Subcutaneous abdominal adipose tissue (tissue), 5 donors: ENCODE measurements around the gene SAC3D1.
A peak's percentile ranks its signal among the peaks of the same experiment; 100 is the strongest.
"Not testable (repeated sequence)": the region's sequence is repeated elsewhere in the genome, so short reads cannot be mapped to it uniquely, and the experiment has no call there.

Experiments
- H3K27ac ChIP-seq: one replicate; pipeline ENCODE4 v1.7.0; 2013; ENCODE audit warnings: low read depth, mild to moderate bottlenecking, inconsistent platforms, low read length, moderate library complexity
- H3K27me3 ChIP-seq, 5 donors: one replicate each; pipeline ENCODE4 v1.7.0; 2013; ENCODE audit warnings: low read length in 5 of 5, inconsistent platforms in 1 of 5; ENCODE audit not compliant: control insufficient read depth in 5 of 5, insufficient read depth in 4 of 5
- H3K36me3 ChIP-seq, 5 donors: one replicate each; pipeline ENCODE4 v1.7.0; 2013; ENCODE audit warnings: low read length in 5 of 5; ENCODE audit not compliant: control insufficient read depth in 5 of 5, insufficient read depth in 5 of 5
- H3K4me1 ChIP-seq, 5 donors: one replicate each; pipeline ENCODE4 v1.7.0; 2013; ENCODE audit warnings: low read length in 5 of 5, mild to moderate bottlenecking in 3 of 5, moderate library complexity in 1 of 5; ENCODE audit not compliant: control insufficient read depth in 5 of 5, insufficient read depth in 5 of 5
- H3K4me3 ChIP-seq, 5 donors: one replicate each; pipeline ENCODE4 v1.7.0; 2013; ENCODE audit warnings: low read length in 5 of 5, low read depth in 1 of 5
- H3K9ac ChIP-seq, 5 donors: one replicate each; pipeline ENCODE4 v1.7.0; 2013; ENCODE audit warnings: low read length in 5 of 5, mild to moderate bottlenecking in 4 of 5, moderate library complexity in 3 of 5
- H3K9me3 ChIP-seq, 5 donors: one replicate each; pipeline ENCODE4 v1.7.0; 2013; ENCODE audit warnings: low read length in 5 of 5; ENCODE audit not compliant: control insufficient read depth in 5 of 5
- donor health status: healthy.
- donor health status: healthy.
- donor health status: healthy.
- donor health status: healthy.
- donor health status: healthy.

Gene SAC3D1

DNA sequence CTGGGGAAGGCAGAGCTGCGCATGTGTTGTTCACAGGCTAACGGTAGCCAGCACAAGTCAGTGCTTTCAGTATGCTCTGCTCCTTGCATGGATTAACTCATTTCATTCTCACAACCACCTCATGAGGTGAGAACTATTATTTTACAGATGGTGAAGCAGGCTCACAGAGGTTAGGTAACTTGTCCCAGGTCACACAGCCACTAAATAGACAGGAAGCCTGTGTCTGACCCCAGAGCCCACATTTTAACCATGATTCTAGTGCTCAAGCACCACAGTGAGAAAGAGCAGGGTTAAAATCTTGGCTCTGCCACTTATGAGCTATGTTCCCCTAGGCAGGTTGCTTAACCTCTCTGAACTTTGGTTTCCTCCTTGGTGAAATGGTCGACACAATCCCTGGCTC, 20.0 kb upstream of the SAC3D1 start:
- Histone ChIP-seq H3K9ac (no peak overlapping the region), H3K36me3 (peaks cover 0 to 39% (median 28%) of the 10 kb centered on the region in 5 donors), H3K4me3 (no peak overlapping the region)

GRCh38 chr11:65021509-65021908, 19.5 kb upstream of the SAC3D1 start:
- Histone ChIP-seq H3K4me1 (peaks cover 0 to 6% (median 3%) of the 10 kb centered on the region in 5 donors), H3K36me3 (peaks cover 0 to 39% (median 28%) of the 10 kb centered on the region in 5 donors), H3K9ac (no peak overlapping the region), H3K27ac (no peak overlapping the region), H3K9me3 (no peaks in the 10 kb centered on the region), H3K4me3 (no peak overlapping the region), H3K27me3 (no peaks in the 10 kb centered on the region)

More for the DNA sequence above, 20.0 kb upstream of the SAC3D1 start:
- H3K27ac ChIP-seq: no peak overlapping the region
- H3K4me1 ChIP-seq: peaks cover 0 to 6% (median 3%) of the 10 kb centered on the region in 5 donors
- no peaks in the 10 kb centered on the region for H3K27me3 ChIP-seq
- no peaks in the 10 kb centered on the region for H3K9me3 ChIP-seq

DNA sequence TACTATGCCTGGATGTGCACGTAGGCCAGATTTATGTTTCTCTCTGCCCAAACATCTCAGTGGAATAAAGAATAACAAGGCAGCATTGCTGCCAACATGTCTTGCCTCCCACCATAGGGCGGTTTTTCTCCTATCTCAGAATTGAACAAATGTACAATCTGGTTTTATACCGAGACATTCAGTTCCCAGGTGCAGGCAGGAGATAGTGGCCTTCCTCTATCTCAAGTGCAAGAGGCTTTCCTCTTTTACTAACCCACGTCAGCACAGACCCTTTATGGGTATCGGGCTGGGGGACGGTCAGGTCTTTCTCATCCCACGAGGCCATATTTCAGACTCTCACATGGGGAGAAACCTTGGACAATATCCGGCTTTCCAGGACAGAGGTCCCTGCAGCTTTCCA, 17.5 kb upstream of the SAC3D1 start:
- H3K4me3 ChIP-seq, H3K9ac ChIP-seq, H3K27ac ChIP-seq, H3K9me3 ChIP-seq, H3K27me3 ChIP-seq: not testable (repeated sequence)
- H3K36me3 ChIP-seq: peaks cover 0 to 31% (median 25%) of the 10 kb centered on the region in 5 donors
- peaks cover 0 to 20% (median 12%) of the 10 kb centered on the region in 5 donors for H3K4me1 ChIP-seq

GRCh38 chr11:65026810-65027209, 14.2 kb upstream of the SAC3D1 start:
- peaks cover 0 to 22% (median 12%) of the 10 kb centered on the region in 5 donors for H3K4me1 ChIP-seq
- no peaks in the 10 kb centered on the region for H3K9me3 ChIP-seq
- peak overlapping the region in 4 of 5 donors; percentile 68 to 91 (median 78) for H3K4me3 ChIP-seq
- peak overlapping the region in 2 of 5 donors; percentile 68 to 72 for H3K9ac ChIP-seq
- peak overlapping the region; percentile 81 for H3K27ac ChIP-seq
- no peaks in the 10 kb centered on the region for H3K27me3 ChIP-seq
- peaks cover 0 to 13% (median 7%) of the 10 kb centered on the region in 5 donors for H3K36me3 ChIP-seq

GRCh38 chr11:65027213-65028067, 13.6 kb upstream of the SAC3D1 start, which contains the start of gene SNX15:
Gene SNX15 (plus strand): TSS chr11:65027439. CDS start chr11:65027538, 99 bp downstream.
- Histone ChIP-seq H3K4me3 (peak within 1 kb of the TSS; percentile 74 to 91 (median 83)), H3K27ac (peak within 1 kb of the TSS; percentile 81), H3K27me3 (no peaks in the 10 kb centered on the region), H3K36me3 (peaks cover 0 to 13% (median 7%) of the 10 kb centered on the region in 5 donors), H3K9me3 (no peaks in the 10 kb centered on the region), H3K9ac (peak within 1 kb of the TSS in 4 of 5 donors; percentile 50 to 72 (median 68)), H3K4me1 (peaks cover 0 to 22% (median 12%) of the 10 kb centered on the region in 5 donors)

DNA sequence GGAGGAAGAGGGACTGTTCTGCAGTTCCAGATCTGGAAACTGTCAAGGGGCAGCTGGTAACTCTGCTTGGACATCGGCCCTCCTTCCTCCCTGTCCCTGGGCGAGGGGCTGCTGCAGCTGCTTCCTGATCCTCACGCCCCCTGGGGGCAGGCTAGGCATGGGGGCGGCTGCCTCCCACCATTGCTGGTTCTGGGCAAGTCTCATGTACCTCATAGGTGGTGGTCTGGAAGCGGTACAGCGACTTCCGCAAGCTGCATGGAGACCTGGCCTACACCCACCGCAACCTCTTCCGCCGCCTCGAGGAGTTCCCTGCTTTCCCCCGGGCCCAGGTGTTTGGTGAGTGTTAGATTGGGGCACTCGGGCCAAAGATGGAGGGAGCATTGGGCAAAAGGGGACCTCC, 8.8 kb upstream of the SAC3D1 start:
- Histone ChIP-seq H3K36me3 (peaks cover 0 to 49% (median 43%) of the 10 kb centered on the region in 5 donors), H3K4me1 (peaks cover 0 to 18% (median 13%) of the 10 kb centered on the region in 5 donors), H3K27me3 (no peaks in the 10 kb centered on the region), H3K4me3 (no peak overlapping the region), H3K27ac (no peak overlapping the region), H3K9me3 (no peaks in the 10 kb centered on the region), H3K9ac (no peak overlapping the region)

GRCh38 chr11:65034423-65034822, 6.6 kb upstream of the SAC3D1 start:
- Histone ChIP-seq H3K9me3 (no peaks in the 10 kb centered on the region), H3K36me3 (peaks cover 0 to 64% (median 58%) of the 10 kb centered on the region in 5 donors), H3K27ac (no peak overlapping the region), H3K9ac (no peak overlapping the region), H3K4me3 (no peak overlapping the region), H3K4me1 (peaks cover 0 to 10% (median 3%) of the 10 kb centered on the region in 5 donors), H3K27me3 (no peaks in the 10 kb centered on the region)

GRCh38 chr11:65035579-65035978, 5.4 kb upstream of the SAC3D1 start:
- Histone ChIP-seq H3K9me3 (no peaks in the 10 kb centered on the region), H3K4me1 (peaks cover 0 to 21% (median 9%) of the 10 kb centered on the region in 5 donors), H3K27me3 (no peaks in the 10 kb centered on the region), H3K4me3 (no peak overlapping the region), H3K36me3 (peaks cover 0 to 69% (median 58%) of the 10 kb centered on the region in 5 donors), H3K27ac (no peak overlapping the region), H3K9ac (no peak overlapping the region)

DNA sequence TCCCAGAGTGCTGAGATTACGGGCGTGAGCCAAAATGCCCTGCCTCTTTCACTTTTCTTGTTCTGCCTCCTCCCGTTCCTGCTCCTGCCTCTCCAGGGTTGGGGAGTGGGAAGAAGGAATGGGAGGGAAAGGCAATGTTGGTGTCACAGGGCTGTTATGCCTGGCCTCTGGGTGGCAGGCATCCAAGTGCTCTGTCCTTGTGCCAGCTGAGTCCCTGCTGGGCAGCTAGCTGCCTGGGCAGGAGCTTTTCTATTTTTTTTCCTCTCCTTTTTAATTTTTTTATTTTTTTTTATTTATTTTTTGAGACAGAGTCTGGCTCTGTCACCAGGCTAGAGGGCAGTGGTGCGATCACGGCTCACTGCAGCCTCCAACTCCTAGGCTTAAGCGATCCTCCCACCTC, 4.1 kb upstream of the SAC3D1 start:
- Histone ChIP-seq H3K36me3 (peaks cover 0 to 67% (median 53%) of the 10 kb centered on the region in 5 donors), H3K9ac (no peak overlapping the region), H3K27ac (no peak overlapping the region), H3K4me3 (no peak overlapping the region), H3K4me1 (peaks cover 0 to 25% (median 16%) of the 10 kb centered on the region in 5 donors), H3K9me3 (no peaks in the 10 kb centered on the region), H3K27me3 (no peaks in the 10 kb centered on the region)

GRCh38 chr11:65040520-65040846, 527 bp upstream of the SAC3D1 start:
- Histone ChIP-seq H3K36me3 (peaks cover 0 to 49% (median 41%) of the 10 kb centered on the region in 5 donors), H3K9me3 (no peaks in the 10 kb centered on the region), H3K9ac (peak overlapping the region in 4 of 5 donors; percentile 72 to 80 (median 76)), H3K4me3 (peak overlapping the region; percentile 53 to 82 (median 76)), H3K27me3 (no peaks in the 10 kb centered on the region), H3K27ac (peak overlapping the region; percentile 88), H3K4me1 (peaks cover 0 to 50% (median 33%) of the 10 kb centered on the region in 5 donors)
